ENCODE results near the gene AFF1. TPM values are rescaled to one million over a fixed set of nuclear protein-coding genes. Genes with fewer than 3 reads are reported as not detected.

AFF1 gene
- total RNA-seq, 3 donors from 2014 or later (not counting 1 experiment from before 2014, with no cell fraction given) = 87.9 to 93.4 (median 91.7) TPM

DNA sequence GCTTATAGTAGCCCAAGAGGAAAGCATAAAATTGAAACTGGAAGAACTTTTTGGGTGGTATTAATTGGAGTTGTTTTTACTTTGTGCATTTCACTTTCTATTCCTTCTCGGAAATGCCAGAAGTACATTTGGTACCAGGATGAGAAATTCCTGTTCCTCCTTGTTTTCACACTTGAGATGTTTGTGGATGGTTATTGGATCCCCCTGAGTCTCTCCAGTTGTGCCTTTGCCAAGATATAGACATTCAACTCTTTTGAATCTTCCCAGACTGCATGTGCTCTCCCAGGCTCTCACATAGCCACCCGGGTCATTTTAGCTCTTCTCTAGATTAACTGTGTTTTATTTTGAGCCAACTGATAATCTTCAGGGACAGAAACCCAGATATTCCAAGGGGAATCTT, 120.5 kb downstream of the AFF1 start:
- no peaks in the 10 kb centered on the region for H3K9me3 ChIP-seq (ENCODE audit: control insufficient read depth, insufficient read depth, low read length)
- no peak for DNase-seq
- WGBS (ENCODE audit: insufficient coverage) = 67% methylated on average over 1 of the region's 2 CpGs
- no peaks in the 10 kb centered on the region for H3K27me3 ChIP-seq (ENCODE audit: control insufficient read depth, insufficient read depth, low read length)
- H3K36me3 ChIP-seq (ENCODE audit: control insufficient read depth, insufficient read depth, low read length) = peaks cover 1% of the 10 kb centered on the region
- Mint-ChIP-seq H3K27ac (peak overlapping the region; percentile 2 to 27), H3K4me1 (peaks cover 78 to 87% of the 10 kb centered on the region in 2 donors), H3K4me3 (no peak overlapping the region), H3K9me3 (no peaks in the 10 kb centered on the region), H3K36me3 (no peaks in the 10 kb centered on the region), H3K27me3 (ENCODE audit: low read depth in 2 of 2) (no peaks in the 10 kb centered on the region)
- no peak overlapping the region for H3K4me3 ChIP-seq (ENCODE audit: low read length)
- peaks cover 11% of the 10 kb centered on the region for H3K4me1 ChIP-seq (ENCODE audit: control insufficient read depth, insufficient read depth, low read length)
- ATAC-seq = no peak
- no peak for TF ChIP-seq CTCF (IDR thresholded peaks at IDR 0.05)
- intact Hi-C loops (cut with micrococcal nuclease) = no loop called here
- H3K27ac ChIP-seq (ENCODE audit: low read length) = no peak overlapping the region

- peaks cover 14% of the 10 kb centered on the region for H3K4me1 ChIP-seq (ENCODE audit: control insufficient read depth, insufficient read depth, low read length)
- peak overlapping the region in 1 of 2 donors; percentile 7 for H3K27ac Mint-ChIP-seq
- intact Hi-C loops (cut with micrococcal nuclease) = no loop called here
Measured at GRCh38 chr4:87056881-87057280, 122.1 kb downstream of the AFF1 start.

DNA sequence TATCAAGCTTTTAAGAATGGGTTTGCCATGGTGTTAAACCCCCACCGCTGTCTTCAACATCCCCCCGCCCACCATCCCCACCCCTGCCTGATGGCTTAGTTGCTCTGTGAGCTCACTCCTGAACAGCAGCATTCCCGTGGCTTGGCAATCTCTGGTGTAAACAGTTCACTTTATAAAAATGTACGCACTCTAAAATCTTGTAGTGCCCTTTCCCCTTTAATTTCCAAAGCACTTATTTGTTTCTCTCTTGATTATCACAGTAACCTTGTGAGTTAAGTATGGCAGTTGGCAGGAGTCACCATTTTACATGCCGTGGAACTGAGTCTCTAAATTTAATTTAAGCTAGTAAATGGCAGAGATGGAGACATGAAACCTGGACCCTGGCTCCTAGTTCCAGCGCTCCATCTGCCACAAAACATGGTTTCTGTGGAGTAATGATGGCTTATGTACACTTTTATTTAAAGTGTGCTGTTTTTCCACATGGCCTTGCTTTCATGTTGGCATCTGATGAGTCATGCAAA, 123.1 kb downstream of the AFF1 start:
- Mint-ChIP-seq H3K4me3 (no peak overlapping the region), H3K36me3 (no peaks in the 10 kb centered on the region), H3K27me3 (ENCODE audit: low read depth in 2 of 2) (no peaks in the 10 kb centered on the region), H3K9me3 (no peaks in the 10 kb centered on the region), H3K27ac (peak overlapping the region; percentile 11 to 63), H3K4me1 (peaks cover 69 to 83% of the 10 kb centered on the region in 2 donors)
- Histone ChIP-seq H3K27me3 (ENCODE audit: control insufficient read depth, insufficient read depth, low read length) (no peaks in the 10 kb centered on the region), H3K9me3 (ENCODE audit: control insufficient read depth, insufficient read depth, low read length) (no peaks in the 10 kb centered on the region), H3K4me3 (ENCODE audit: low read length) (no peak overlapping the region), H3K27ac (ENCODE audit: low read length) (no peak overlapping the region), H3K4me1 (ENCODE audit: control insufficient read depth, insufficient read depth, low read length) (peaks cover 14% of the 10 kb centered on the region), H3K36me3 (ENCODE audit: control insufficient read depth, insufficient read depth, low read length) (no peaks in the 10 kb centered on the region)
- ATAC-seq (no peak), DNase-seq (no peak)
- WGBS (ENCODE audit: insufficient coverage) = 94% methylated on average over 5 of the region's 6 CpGs
- TF ChIP-seq CTCF (IDR thresholded peaks at IDR 0.05) = no peak
- intact Hi-C loops (cut with micrococcal nuclease) = no loop called here

More at GRCh38 chr4:87056881-87057280, 122.1 kb downstream of the AFF1 start:
- peaks cover 73 to 83% of the 10 kb centered on the region in 2 donors for H3K4me1 Mint-ChIP-seq
- ATAC-seq (no peak), DNase-seq (no peak)
- Histone ChIP-seq H3K36me3 (ENCODE audit: control insufficient read depth, insufficient read depth, low read length) (no peaks in the 10 kb centered on the region), H3K27ac (ENCODE audit: low read length) (no peak overlapping the region), H3K4me3 (ENCODE audit: low read length) (no peak overlapping the region), H3K9me3 (ENCODE audit: control insufficient read depth, insufficient read depth, low read length) (no peaks in the 10 kb centered on the region), H3K27me3 (ENCODE audit: control insufficient read depth, insufficient read depth, low read length) (no peaks in the 10 kb centered on the region)
- WGBS (ENCODE audit: insufficient coverage) = 89% methylated on average over 1 of the region's 2 CpGs
- H3K4me3 Mint-ChIP-seq = no peak overlapping the region
- H3K27me3 Mint-ChIP-seq (ENCODE audit: low read depth in 2 of 2) = no peaks in the 10 kb centered on the region
- no peaks in the 10 kb centered on the region for H3K36me3 Mint-ChIP-seq
- H3K9me3 Mint-ChIP-seq = no peaks in the 10 kb centered on the region
- no peak for TF ChIP-seq CTCF (IDR thresholded peaks at IDR 0.05)

All from natural killer cell (primary cell).